Measurements from ENCODE around the gene KIAA1755.

Gene KIAA1755

DNA sequence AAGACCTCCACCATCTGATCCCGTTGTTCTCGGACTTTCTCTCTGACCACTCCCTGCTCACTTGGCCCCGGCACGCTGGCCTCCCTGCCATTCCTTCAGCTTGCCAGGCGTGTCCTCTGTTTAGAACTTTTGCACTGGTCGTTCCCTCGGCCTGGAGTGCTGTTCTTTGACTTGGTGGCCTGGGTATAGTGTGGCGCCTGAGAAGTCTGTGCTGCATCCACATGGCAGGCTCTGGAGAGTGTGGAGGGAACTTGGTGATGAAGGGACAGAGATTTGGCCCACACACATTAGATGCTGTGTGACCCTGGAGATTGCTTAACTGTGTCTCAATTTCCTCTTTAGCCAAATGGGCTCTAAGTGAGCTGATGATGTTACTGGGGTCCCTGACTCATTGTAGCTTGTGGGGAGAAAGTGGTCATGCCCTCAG is 82.5 kb downstream of the KIAA1755 start:
- FAIRE-seq, result no peak

DNA sequence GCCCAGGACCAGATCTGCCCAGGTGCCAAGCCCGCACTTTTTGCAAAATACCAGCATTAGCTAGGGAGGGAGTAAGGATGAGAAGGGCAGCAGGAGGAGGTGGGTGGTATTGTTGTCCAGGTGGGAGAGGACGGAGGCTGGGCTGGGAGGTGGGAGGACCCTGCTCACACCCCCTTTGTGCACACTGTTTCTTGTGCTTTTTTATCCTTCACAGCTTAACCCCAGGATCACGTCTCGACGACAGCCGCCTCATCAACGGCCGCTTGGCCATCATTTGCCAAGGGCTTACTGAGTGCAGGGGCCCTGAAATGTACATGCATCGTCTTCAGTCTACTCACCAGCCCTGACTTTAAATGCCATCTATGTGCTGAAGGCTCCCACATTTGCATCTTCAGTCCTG is 83.3 kb downstream of the KIAA1755 start:
- no peak for FAIRE-seq

DNA sequence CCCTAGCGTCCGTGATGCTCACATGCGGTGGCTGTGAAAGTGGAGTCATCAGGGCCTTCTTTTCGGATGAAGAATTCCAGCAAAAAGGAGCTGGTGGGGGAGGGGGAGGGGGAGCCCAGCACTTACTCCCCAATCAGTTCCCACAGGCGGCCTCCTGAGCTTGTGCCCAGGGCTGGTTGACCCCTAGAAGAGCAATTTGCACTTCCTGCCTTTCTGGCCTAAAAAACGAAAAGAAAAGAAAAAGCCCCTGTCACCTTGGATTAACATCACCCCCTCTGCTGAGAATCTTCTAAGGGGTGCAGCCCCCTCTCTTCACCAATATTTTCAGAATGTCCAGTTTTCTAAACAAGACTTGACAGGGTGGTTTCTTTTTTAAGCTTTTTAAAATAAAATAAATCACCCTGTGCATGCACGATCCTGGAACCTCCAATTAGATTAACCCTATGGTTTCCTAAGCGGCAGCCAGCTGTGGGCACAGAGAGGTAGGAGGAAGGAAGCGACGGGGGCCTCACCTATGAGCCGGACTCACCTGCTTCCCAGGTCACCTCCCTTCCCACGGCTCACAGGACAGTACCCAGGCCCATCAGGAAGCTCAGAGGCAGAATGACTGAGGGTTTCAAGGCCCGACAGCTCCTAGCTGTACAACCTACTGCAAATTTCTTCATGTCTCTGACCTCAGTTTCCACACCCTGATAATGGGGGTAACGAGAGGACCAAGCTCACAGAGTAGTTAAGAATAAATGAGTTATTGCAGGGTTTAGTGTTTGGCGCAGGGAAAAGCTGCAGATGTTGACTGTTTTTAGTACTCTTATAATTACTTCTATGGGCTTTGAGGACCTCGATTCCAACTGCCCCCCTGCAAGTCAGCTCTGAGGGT is 85.0 kb downstream of the KIAA1755 start:
- no peak for FAIRE-seq

DNA sequence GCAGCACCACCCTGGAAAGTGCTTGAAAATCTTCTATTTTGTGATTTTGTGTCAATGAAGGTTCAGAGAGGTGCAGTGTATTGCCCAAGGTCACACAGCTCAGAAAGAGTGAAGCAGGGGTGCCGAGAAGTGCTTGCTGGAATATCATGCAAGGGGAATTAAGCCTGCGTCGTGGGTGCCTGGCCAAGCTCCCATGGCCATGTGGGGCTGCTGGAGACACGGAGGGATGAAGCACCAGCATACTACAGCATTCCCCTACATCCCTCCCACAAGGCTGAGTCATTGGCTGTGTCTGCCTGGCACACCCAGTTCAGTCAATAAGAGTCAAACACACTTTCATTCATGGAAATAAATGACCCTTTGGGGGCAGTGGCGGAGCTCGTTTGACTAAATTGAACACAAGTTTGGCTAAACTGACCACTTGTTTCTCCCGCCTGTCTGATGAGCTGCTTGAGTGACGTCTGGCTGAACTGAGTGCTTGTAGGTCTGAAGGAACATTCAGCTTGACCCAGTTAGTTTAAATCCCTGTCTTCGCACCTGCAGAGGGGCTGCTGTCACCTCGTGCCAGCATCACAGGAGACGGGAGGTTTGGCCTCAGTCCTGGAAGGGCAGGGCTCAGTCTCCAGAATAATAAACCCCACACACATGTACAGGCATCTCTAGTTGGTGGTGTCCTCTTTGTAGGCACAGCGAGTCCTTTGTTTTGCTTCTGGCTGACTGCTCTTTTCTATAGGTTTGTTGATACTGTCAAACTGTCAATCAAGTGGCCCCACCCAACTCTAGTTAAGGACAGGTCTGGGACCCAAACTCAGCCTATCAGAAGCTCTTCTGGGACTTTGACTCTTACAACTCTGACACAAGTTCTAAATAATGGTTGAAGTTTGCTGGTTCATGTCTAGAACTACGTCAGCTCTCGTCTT is 87.0 kb downstream of the KIAA1755 start:
- FAIRE-seq, result no peak

DNA sequence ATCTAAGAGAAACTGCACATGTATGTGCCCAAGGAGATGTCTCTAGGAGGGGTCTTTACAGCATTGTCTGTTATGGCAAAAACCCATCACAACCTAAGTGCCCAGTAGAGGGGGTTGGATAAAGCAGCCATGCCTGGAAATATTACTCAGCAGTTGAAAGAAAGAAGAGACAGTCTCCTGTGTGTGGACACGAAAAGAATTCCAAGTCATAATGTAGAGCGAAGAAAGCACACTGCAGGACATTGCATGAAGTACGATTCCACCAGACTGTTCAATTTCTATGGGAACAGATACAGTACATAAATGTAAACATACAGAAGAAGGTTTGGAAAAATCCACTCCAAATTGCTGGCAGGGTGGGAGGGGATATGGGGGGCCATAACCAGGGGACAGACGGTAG is 88.1 kb downstream of the KIAA1755 start:
- no peak for FAIRE-seq

DNA sequence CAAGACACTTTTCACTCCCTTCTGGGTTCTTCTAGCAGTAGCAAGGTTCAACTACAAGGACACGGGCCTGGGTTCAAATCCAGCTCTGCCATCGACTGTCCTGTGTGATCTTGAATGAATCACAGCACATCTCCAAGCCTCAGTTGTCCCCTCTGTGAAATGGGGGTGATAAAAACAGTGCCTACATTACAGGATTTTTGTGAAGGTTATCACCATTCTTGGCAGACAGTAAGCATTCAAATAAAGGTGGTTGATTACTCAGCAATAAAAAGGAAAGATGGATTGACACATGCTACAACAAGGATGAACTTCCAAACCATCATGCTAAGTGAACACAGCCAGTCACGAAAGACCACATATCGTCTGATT is 88.9 kb downstream of the KIAA1755 start:
- no peak for FAIRE-seq

DNA sequence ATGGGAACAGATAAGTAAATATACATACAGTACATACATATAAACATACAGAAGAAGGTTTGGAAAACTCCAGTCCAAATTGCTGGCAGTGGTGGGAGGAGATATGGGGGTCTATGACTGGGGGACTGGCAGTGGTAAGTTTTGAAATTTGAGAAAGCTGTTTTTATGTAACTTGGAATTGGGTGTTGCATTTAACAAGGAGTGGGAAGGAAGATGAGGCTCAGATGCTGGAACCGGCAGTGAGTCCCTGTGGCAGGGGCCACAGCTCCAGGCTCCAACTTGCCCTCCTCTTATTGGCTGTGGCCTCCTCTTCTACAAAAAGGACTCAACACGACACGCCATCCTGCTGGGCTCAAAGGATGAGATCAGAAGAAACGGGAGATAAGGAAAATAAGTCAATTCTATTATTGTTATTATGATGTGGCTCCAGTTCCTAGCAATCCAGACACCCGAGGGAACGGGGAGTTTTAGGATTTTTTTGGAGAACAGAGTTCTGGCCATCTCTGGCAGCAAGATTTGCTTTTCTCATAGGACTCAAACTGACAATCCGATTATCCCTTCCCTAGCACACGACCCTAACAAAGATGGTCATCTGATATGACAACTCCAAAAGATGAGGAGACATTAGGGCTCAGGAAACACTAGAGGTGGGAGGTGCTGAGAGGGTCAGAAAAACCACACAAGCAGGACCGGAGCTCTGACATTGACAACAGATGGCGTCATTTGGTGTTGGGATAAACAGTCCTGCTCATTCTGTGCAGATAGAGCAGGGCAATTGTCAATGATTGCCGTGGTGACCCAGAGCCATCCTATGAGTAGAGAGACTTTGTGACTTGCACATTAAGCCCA is 89.5 kb downstream of the KIAA1755 start:
- no peak for FAIRE-seq

DNA sequence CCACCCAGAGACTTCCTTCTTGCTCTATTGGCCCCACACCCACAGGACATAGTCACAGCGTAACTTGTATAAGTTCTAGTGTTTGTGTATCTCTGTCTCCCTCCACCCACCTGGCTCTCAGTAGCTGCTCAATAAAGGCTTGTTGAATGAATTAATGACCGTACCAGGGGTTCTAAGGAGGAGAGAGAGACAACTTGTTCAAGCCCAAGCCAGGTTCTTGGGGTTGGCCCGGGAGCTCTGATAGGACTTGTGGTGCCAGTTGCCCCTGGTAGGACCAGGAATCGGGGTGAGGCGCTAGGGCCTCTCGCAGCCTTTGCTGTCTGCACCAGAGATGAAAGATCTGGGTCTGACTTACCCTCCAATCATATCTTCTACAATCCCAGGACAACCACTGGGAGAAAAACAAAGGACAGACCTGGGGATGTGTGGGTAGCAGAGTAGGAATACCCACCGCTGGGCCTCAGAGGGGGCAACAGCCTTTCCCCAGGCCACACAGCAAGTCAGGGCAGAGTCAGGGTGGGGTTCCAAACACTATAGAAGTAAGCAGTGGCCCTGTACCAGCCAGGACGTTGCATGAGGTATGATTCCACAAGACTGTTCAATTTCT is 90.2 kb downstream of the KIAA1755 start:
- no peak for FAIRE-seq

DNA sequence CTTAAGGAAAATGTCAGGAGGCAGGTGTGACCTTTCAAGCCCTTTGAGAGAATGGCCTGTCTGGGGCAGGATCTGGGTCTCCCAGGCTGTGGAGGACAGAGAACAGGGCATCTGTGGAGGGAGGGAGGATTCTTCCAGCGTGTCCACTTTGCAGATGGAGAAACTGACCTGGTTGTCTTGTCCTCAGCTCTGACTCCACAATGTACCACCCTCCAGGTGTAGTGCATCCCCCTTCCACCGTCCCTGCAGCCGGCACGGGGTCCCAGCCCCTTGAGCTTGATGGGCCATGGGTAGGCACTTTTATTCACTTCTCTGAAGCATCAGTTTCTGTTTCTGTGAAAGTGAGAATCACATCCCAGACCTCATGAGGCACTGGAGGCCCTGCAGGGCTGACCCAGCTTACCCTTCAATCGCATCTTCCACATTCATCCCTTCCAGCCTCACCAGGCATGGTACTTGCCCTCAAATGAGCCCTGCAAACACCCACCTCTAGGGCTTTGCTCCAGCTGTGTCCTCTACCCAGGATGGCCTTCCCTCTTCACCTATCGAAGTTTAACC is 90.8 kb downstream of the KIAA1755 start:
- no peak for FAIRE-seq

DNA sequence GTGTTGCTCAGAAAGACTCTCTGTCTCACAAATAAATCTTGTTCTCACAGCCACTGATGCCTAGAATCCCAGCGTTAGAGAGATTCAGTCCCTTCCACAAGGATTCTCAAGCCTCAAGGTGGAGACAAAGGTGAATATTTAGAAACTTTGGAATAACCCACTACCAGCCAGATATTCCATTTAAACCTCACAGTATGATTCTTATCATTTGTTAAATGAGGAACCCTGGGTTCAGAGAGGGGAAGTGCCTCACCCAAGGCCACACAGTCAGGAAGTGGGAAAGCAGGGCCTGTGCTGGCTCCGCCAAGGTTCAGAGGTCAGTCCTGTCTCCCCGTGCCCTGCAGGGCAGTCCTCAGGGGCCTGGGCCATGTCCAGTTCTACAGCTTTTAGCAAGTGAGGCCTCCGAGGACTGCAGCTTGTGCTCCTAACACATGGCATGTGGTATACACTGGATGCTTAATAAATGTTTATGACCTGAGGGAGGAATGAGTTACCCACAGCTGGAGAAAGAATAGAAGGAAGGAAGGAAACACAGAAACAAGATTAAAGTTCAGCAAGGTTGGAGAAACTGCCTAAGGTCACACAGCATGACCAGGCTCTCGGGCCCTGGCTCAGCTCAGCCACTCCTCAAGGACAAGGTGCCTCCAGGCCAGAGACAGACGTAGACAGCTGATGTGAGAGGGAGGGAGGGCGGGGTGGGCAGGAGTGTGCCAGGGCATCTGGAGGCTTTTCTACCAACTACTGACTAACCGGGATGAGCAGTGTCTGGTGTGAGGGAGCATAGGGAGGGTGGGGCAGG is 91.5 kb downstream of the KIAA1755 start:
- FAIRE-seq, result no peak

DNA sequence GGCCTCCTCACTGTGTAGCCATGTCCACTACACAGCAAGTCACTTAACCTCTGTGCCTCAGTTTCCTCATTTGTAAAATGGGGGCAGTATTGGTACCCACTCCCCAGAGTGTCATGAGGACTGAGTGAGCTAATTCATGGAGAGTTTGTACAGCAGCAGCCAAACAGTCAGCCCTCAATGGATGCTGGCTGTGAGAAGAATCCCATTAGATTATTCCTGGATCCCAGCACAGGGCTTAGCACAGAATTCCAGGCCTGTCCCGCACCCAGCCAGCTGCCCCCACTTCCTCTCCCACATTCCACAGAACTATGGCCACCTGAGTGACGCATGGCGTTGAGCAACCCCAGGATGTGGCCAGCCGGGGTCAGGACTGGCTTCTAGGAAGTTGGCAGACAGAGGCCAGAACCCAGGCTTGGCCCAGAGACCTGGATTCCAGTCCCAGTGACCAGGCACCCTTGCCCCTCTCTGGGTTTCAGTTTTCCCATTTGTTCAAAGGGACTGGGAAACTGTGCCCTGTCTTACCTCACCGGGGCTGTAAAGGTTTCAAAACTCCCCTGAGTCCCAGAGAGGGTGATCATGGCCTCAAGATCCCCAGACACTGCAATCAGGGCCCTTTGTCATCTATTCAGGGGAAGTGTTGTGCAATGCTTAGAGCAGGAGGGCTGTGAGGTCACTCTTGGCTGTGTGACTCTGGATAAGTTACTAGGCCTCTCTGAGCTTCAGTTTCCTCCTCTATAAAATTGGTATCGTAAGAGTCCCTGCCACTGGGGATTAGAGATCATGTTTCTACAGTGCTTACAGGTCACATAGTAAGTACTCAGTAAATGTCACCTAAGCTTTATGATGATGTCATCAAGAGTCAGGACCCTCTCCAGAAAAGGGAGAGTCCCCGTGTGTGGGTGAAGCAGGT is 92.4 kb downstream of the KIAA1755 start:
- no peak for FAIRE-seq

DNA sequence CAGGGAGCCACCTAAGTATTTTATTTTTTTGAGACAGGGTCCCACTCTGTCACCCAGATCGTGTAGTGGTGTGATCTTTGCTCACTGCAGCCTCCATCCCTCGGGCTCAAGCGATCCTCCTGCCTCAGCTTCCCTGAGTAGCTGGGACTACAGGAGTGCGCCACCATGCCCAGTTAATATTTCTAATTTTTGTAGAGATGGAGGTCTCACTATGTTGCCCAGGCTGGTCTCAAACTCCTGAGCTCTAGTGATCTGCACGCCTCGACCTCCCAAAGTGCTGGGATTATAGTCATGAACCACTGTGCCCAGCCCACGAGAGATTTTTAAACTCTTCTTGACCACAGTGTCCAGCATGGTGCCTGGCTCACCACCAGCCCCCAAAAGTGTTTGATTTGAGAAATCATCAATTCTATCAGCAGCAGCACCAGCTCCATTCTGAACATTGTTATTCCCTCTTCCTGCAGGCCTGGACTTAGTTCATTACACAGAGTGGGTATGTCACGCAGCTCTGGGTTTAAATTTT is 93.1 kb downstream of the KIAA1755 start:
- FAIRE-seq, result no peak

DNA sequence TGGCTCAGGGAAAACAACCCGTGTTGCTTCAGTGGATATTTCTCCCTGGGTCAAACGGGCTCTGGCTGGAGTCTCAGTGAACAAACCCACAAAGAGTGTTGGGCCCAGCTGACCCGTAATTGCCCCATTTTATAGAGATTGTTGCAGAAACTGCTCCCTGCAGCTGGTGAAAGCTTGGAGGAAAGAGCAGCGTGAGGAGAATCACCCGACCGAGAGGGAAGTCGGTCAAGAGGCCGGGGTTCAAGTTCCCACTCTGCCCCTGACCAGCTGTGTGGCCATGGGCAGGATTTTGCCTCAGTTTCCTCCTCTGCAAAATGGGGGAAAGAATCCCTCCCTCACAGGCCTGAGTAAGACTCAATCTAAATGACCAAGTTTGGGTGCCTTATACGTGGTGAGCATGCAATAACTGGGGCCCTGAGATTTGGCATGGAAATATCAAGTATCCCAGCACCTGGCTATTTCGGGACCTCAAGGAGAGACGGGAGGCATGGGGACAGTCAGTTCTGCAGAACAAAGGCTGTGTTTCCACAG is 93.8 kb downstream of the KIAA1755 start:
- FAIRE-seq, result no peak

DNA sequence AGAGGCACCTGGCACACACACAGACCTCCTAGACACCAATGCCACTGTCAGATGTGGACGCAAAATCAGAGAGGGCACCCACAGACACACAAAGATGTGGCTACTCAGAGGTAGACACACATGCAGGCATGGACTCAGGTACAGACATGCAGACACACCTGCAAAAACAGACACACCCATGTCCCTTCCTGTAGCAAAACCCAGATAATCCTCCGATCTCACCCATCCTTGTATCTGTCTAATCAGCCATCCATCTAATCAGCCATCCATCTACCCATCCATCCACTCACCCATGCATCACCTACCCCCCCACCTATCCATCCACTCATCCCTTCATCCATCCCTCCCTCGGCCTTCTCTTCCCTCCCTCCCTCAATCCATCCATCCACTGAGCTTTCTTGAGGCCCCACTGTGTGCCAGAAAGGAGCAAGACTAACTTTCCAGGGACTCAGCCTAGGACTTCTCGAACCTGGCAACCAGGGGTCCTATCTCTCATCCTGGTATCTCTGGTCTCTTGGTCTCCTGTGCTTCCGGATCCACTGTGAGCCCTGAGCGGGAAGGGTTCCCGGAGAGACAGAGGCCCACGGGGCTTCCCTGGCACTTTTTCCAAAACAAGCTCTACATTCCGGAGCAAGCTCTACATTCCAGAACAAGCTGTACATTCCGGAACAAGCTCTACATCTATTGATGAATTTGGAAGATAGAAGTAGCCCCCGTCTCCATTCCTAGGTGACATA is 94.4 kb downstream of the KIAA1755 start:
- no peak for FAIRE-seq

DNA sequence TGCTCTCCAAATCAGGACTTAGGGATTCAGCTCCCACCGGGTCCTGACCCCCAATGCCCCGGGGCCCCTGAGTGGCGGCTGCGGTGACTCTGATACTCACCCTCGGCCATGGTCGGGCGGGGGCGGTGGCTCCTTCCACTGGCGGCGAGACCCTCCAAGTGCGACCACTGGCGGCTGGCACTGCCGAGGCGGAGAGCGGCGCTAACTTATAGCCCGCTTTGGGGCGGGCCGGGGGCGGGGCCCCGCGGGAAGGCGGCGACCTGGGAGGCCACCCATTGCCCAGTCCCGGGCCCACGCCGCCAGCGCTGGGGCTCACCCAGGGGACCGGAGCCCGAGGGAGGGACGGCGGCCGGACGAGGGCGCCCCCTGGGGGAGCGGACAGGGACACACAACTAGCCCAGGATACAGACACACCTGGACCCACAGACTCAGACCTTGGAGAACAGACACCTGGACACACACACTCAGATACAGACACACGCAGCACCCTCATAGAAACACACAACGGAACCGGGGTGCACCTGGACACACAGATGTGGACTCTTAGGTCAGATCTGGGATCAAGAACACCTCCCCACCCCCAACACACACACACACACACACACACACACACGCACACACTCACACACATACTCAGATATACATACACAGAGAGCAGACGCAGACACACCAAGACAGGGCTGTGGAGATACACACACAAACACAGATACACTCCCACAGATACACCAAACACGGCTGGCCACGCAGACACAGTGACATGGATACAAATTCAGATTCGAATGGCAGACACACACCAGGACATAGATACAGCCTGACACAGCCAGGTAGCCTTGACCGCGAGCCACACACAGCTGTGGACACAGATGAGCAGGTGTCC is 95.2 kb downstream of the KIAA1755 start, which contains the start of gene TGM2:
TGM2 (minus strand) TSS at position 182 of the 877 bp plus-strand sequence; CDS start at position 110, 72 bp downstream.
- no peak for FAIRE-seq

DNA sequence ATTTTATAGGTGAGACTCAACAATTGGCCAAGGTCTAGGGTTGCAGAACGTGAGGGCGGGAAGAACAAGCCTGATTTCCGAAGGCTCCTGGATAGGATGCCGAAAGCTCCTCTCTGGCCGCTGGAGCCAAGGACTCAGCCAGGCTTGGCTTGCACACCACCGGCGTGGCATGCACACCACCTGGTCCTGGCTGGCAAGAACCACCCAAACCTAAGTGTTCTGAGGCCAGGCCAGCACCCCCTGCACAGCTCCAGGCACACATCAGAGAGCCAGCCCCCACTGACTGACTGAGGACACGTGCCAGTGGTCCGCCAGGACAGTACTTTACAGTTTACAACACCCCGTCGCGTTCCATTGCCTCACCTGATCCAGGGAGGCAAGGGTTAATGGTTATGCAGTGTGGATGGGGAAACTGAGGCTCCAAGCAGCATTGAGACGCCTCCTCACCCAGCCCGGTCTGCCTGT is 95.9 kb downstream of the KIAA1755 start:
- no peak for FAIRE-seq

DNA sequence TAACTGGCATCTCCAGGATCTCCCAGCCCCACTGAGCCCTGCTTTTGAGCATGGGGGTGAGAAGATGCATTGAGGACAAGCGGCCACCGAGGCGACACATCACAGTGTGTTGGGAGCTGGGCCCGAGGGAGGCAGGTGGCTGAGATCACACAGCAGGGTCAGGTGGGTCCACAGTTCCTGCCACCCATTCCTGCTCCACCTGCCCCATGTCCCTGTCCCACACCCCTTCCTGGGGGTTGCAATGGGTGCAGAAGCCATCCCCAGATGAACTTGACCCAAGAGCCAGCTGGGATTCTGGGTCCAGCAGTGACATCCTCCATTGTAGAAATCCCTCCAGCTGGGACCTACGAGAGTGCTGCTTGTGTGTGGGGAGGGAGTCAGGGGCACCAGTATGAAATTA is 96.5 kb downstream of the KIAA1755 start:
- no peak for FAIRE-seq

Measured in TTC549 (cell line).